Mucosa of rectum (tissue), 2 donors: Measurements from ENCODE around the gene HLA-DQA1.
"Not testable (repeated sequence)": the region's sequence is repeated elsewhere in the genome, so short reads cannot be mapped to it uniquely, and the experiment has no call there.

Experiments
- H3K27ac ChIP-seq, 2 donors: one replicate each; pipeline ENCODE4 v1.7.0; 2013; ENCODE audit warnings: inconsistent platforms in 2 of 2, low read depth in 2 of 2, low read length in 2 of 2
- H3K27me3 ChIP-seq, 2 donors: one replicate each; pipeline ENCODE4 v1.7.0; 2013; ENCODE audit warnings: low read length in 2 of 2; ENCODE audit not compliant: control insufficient read depth in 2 of 2, insufficient read depth in 2 of 2
- H3K36me3 ChIP-seq, 2 donors: one replicate each; pipeline ENCODE4 v1.7.0; 2013; ENCODE audit warnings: low read length in 2 of 2; ENCODE audit not compliant: control insufficient read depth in 2 of 2, insufficient read depth in 2 of 2
- H3K4me1 ChIP-seq, 2 donors: one replicate each; pipeline ENCODE4 v1.7.0; 2013; ENCODE audit warnings: low read length in 2 of 2, mild to moderate bottlenecking in 1 of 2; ENCODE audit not compliant: control insufficient read depth in 2 of 2, insufficient read depth in 2 of 2
- H3K4me3 ChIP-seq, 2 donors: one replicate each; pipeline ENCODE4 v1.7.0; 2013; ENCODE audit warnings: low read length in 2 of 2
- H3K9ac ChIP-seq, 2 donors: one replicate each; pipeline ENCODE4 v1.7.0; 2013; ENCODE audit warnings: low read length in 2 of 2, low read depth in 1 of 2, mild to moderate bottlenecking in 1 of 2
- H3K9me3 ChIP-seq, 2 donors: one replicate each; pipeline ENCODE4 v1.7.0; 2013; ENCODE audit warnings: low read length in 2 of 2; ENCODE audit not compliant: control insufficient read depth in 2 of 2
- donor health status: healthy.
- donor health status: Normal muscosa, but diverticular disease.

The HLA-DQA1 gene

GRCh38 chr6:32637219-32637880 lies at the start of gene HLA-DQA1:
Gene HLA-DQA1 (plus strand): TSS chr6:32637406. CDS start chr6:32637459, 53 bp downstream.
- peak within 1 kb of the TSS in 1 of 2 donors; percentile 16 for H3K27ac ChIP-seq
- no peaks in the 10 kb centered on the region for H3K36me3 ChIP-seq
- no peaks in the 10 kb centered on the region for H3K9me3 ChIP-seq
- H3K4me1 ChIP-seq = no peaks in the 10 kb centered on the region
- H3K9ac ChIP-seq = no peak within 1 kb of the TSS
- H3K4me3 ChIP-seq = peak within 1 kb of the TSS in 1 of 2 donors; percentile 52
- no peaks in the 10 kb centered on the region for H3K27me3 ChIP-seq

- Histone ChIP-seq H3K4me1 (no peaks in the 10 kb centered on the region), H3K9me3 (no peaks in the 10 kb centered on the region), H3K27me3 (no peaks in the 10 kb centered on the region), H3K9ac (no peak overlapping the region), H3K27ac (no peak overlapping the region), H3K36me3 (no peaks in the 10 kb centered on the region), H3K4me3 (peak overlapping the region in 1 of 2 donors; percentile 61)
Measured at GRCh38 chr6:32588156-32588555, 49.0 kb upstream of the HLA-DQA1 start.

GRCh38 chr6:32589596-32590449 lies 47.4 kb upstream of the HLA-DQA1 start, which contains the start of gene HLA-DRB1:
Gene HLA-DRB1 (minus strand): TSS chr6:32589848. CDS start chr6:32589742, 106 bp downstream.
- Histone ChIP-seq H3K27ac (peak within 1 kb of the TSS in 1 of 2 donors; percentile 65), H3K4me1 (no peaks in the 10 kb centered on the region), H3K36me3 (no peaks in the 10 kb centered on the region), H3K4me3 (peak within 1 kb of the TSS in 1 of 2 donors; percentile 61), H3K27me3 (no peaks in the 10 kb centered on the region), H3K9ac (peak within 1 kb of the TSS in 1 of 2 donors; percentile 41), H3K9me3 (no peaks in the 10 kb centered on the region)

- not testable (repeated sequence) for H3K27ac ChIP-seq, H3K9me3 ChIP-seq, H3K9ac ChIP-seq, H3K27me3 ChIP-seq, H3K4me3 ChIP-seq, H3K36me3 ChIP-seq, H3K4me1 ChIP-seq
Measured at GRCh38 chr6:32590713-32591112, 46.5 kb upstream of the HLA-DQA1 start.

GRCh38 chr6:32597024-32597423 lies 40.2 kb upstream of the HLA-DQA1 start:
- Histone ChIP-seq H3K4me3 (no peak overlapping the region), H3K27ac (no peak overlapping the region), H3K36me3 (no peaks in the 10 kb centered on the region), H3K9ac (no peak overlapping the region), H3K27me3 (no peaks in the 10 kb centered on the region), H3K9me3 (no peaks in the 10 kb centered on the region), H3K4me1 (no peaks in the 10 kb centered on the region)

GRCh38 chr6:32602383-32602782 lies 34.8 kb upstream of the HLA-DQA1 start:
- Histone ChIP-seq H3K9me3 (no peaks in the 10 kb centered on the region), H3K9ac (no peak overlapping the region), H3K4me1 (no peaks in the 10 kb centered on the region), H3K4me3 (no peak overlapping the region), H3K27me3 (no peaks in the 10 kb centered on the region), H3K27ac (no peak overlapping the region), H3K36me3 (no peaks in the 10 kb centered on the region)

- no peaks in the 10 kb centered on the region for H3K9me3 ChIP-seq
- no peaks in the 10 kb centered on the region for H3K4me1 ChIP-seq
- H3K9ac ChIP-seq = no peak overlapping the region
- H3K27me3 ChIP-seq = no peaks in the 10 kb centered on the region
- no peak overlapping the region for H3K27ac ChIP-seq
- H3K36me3 ChIP-seq = no peaks in the 10 kb centered on the region
- H3K4me3 ChIP-seq = no peak overlapping the region
Measured at GRCh38 chr6:32603222-32603621, 34.0 kb upstream of the HLA-DQA1 start.

- Histone ChIP-seq H3K36me3 (no peaks in the 10 kb centered on the region), H3K4me3 (no peak overlapping the region), H3K9me3 (no peaks in the 10 kb centered on the region), H3K4me1 (no peaks in the 10 kb centered on the region), H3K9ac (no peak overlapping the region), H3K27me3 (no peaks in the 10 kb centered on the region), H3K27ac (peak overlapping the region; percentile 50 to 65)
Measured at GRCh38 chr6:32603888-32604287, 33.3 kb upstream of the HLA-DQA1 start.

GRCh38 chr6:32604434-32604877 lies 32.8 kb upstream of the HLA-DQA1 start:
- H3K4me3 ChIP-seq = peak overlapping the region in 1 of 2 donors; percentile 13
- H3K27ac ChIP-seq = peak overlapping the region; percentile 50 to 65
- no peaks in the 10 kb centered on the region for H3K36me3 ChIP-seq
- no peaks in the 10 kb centered on the region for H3K27me3 ChIP-seq
- no peaks in the 10 kb centered on the region for H3K9me3 ChIP-seq
- no peaks in the 10 kb centered on the region for H3K4me1 ChIP-seq
- H3K9ac ChIP-seq = no peak overlapping the region
